22Rv1 (cell line): ENCODE data around the gene EIF1.
"Not testable (repeated sequence)": the region's sequence is repeated elsewhere in the genome, so short reads cannot be mapped to it uniquely, and the experiment has no call there.

Source experiments
- CTCF ChIP-seq: fragments of 450-650 bp; IDR thresholded peaks from 2 replicates; pipeline ENCODE4 v1.5.1; 2017; ENCODE audit warnings: mild to moderate bottlenecking
- ZFX ChIP-seq: fragments of 450-650 bp; IDR thresholded peaks from 2 replicates; pipeline ENCODE4 v1.6.1; 2017; ENCODE audit warnings: antibody characterized with exemption, borderline replicate concordance

- TF ChIP-seq CTCF, ZFX: not testable (repeated sequence)
These were observed 12.2 kb downstream of the EIF1 start for GRCh38 chr17:41700843-41701242.
